Activated CD4-positive, alpha-beta T cell treated with anti-CD3 and anti-CD28 coated beads, Interleukin-2, amount 50 U/mL, for 1 hour (primary cell): ENCODE results near the gene USP47.

Experiments
- DNase-seq: peaks from one replicate; pipeline ENCODE4 v3.0.0-alpha.2; 2020

The USP47 gene

DNA sequence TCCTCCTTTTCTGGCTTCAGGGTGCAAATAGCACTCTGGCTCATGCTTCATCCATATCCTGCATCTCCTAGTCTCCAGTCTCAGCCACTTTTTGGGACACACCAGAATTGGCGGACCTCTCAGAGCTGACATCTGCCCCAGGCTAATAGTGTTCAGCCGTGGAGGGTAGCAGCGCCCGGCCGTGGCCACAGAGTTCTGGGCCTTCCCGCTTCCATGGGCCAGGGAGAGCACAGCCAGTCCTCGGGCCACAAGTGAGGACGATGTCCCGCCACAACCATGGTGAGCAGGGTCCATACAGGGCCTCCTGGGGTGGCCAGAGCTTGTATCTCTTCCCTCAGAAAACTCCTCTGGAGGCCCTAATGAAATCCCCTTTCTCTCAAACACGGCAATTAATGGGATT lies 140.7 kb downstream of the USP47 start:
- DNase-seq = no peak

- DNase-seq = no peak
These were observed 141.2 kb downstream of the USP47 start for GRCh38 chr11:11982975-11983374.

GRCh38 chr11:11983427-11983826 lies 141.7 kb downstream of the USP47 start:
- no peak for DNase-seq

DNA sequence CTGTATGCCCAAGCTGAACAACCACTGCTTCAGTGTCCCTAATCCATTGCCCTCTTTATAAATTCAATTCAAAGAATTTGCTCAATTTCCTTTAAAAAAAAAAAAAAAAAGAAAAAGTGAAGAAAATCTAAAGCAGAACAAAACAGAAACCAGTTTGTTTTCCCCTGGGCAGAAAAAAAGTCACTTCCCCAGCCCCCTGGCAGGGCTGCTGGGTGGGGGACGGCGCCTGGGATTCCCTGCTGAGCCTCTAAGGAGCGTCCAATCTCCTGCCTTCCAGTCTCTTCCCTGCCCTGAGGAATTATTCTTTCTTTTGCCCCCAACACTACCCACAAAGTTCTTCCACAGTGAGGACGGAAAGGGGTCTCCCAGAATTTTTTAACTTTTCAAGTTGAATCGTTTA lies 142.8 kb downstream of the USP47 start:
- no peak for DNase-seq

- DNase-seq = no peak
These were observed 143.4 kb downstream of the USP47 start for GRCh38 chr11:11985016-11985715.

- DNase-seq = no peak
These were observed 144.5 kb downstream of the USP47 start for GRCh38 chr11:11985954-11986949.

DNA sequence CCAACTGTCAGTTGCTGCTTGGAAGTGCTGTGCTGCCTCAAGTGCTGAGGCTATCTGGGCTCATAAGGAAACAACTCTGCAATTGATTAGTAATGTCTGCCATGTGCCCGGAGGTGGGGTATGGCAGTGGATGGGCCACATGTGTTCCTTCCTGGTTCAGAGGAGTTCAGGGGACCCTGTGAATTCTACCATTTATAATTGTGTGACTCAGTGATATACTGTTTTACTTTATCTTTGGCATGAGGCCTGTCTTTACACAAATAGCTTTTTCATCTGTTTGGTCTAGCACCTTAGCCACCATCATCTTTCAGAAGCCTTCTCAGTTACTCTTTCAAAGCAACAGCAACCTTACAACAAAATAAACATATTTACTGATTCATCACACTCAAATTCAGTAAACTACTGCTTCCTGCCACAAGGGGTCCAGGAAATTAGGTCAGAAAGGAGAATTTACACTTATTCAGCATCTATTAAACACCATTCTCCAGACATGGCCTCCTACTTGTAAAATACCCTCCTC lies 145.8 kb downstream of the USP47 start:
- DNase-seq = no peak

DNA sequence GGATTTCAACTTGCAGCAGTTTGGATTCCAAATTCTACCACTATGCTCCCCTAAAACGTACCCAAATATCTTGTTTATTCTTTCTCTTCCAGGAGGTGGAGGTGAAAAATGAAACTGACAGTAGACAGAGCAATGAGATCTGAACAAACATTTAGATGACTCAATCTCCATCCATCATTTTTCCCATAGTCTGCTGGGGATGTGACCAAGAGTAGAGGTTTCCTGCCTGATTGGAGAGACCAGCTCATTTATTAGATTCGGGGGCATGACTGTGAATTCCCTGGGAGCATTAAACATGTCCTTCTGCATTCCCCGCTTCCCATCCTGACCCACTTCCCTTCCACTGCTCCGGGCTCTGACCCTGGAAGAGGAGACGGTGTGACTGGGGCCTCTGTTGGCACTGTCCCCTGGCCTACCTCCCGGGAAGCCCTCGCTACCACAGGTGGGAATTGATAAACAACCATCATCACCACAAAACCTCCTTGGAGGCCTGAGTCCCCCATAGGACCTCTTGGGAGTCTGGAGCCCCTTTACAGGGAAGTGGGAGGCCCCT lies 146.4 kb downstream of the USP47 start:
- DNase-seq = no peak

- no peak for DNase-seq
These were observed 147.0 kb downstream of the USP47 start for GRCh38 chr11:11988681-11989261.

- no peak for DNase-seq
These were observed 148.3 kb downstream of the USP47 start for GRCh38 chr11:11989774-11990744.

DNA sequence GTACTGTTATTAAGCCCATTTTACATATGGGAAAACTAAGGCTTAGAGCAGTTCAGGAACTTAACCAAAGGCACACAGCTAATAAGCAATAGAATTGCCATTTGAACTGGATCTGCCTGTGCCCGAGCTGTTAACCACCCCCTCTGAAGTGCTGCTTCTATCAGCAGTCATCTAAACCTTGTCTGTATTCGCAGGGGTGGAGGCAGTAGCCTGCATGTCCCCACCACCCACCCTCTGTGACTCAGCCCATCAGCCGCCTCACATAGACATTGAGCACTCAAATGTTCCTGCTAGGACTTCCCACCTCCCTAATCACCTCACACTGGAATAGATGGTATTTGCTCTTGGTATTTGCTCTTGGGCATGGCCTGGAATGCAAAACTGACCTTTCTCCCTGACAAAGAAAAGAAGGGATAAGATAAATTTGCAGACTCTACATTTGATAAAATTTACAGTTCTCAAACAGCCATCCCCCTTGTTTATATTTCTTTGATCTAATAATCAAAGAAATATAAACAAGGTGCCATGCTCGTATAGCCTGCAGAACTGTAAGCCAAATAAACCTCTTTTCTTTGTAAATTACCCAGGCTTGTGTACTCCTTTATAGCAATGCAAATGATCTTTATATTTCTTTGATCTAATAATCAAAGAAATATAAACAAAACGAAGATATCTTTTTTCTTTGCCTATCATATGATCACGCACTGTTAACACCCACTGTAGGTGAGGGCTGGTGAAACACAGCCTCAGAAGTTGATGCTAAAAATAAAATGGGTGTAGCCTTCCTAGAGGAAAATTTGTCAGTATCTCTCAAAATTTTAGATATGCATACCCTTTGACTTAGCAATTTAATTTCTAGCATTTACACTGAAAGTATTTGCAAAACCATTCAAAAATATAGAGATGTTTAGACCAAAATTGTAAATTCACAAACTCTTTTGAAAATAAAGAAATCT lies 150.8 kb downstream of the USP47 start:
- no peak for DNase-seq

DNA sequence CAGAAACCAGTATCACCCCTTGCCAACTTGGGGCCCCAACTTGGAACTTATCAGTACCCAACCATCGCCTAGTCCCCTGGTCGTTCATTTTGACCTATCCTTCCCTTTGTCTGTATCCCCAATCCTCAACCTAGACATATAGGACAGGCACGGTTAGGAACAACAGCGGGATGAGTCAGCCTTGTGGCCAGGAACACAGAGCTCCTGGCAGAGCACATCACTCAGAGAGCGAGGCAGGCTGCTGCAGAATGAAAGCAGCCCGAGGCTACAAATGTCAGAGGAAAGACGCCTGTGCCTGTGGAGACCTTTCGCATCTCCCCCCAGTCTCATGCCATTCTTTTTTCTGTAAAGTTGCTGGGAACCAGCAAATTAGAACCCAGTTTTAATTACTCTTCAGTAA lies 152.1 kb downstream of the USP47 start:
- DNase-seq = no peak

- DNase-seq = no peak
These were observed 153.8 kb downstream of the USP47 start for GRCh38 chr11:11995601-11996000.

GRCh38 chr11:11996321-11997048 lies 154.7 kb downstream of the USP47 start:
- no peak for DNase-seq

DNA sequence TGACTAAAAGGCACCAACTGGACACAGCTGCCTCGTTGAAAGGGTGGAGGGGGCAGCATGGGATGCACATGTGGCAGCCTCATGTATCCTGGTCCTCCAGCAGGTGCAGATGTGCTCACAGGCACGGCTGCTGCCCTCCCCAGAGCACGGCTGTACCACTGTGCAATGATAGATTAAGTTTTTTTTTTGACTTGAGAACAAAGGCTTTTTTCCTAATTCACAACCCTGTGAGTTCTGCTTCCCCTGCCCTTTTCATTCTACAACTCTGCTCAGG lies 155.2 kb downstream of the USP47 start:
- no peak for DNase-seq

- DNase-seq = no peak
These were observed 156.5 kb downstream of the USP47 start for GRCh38 chr11:11998091-11998781.

DNA sequence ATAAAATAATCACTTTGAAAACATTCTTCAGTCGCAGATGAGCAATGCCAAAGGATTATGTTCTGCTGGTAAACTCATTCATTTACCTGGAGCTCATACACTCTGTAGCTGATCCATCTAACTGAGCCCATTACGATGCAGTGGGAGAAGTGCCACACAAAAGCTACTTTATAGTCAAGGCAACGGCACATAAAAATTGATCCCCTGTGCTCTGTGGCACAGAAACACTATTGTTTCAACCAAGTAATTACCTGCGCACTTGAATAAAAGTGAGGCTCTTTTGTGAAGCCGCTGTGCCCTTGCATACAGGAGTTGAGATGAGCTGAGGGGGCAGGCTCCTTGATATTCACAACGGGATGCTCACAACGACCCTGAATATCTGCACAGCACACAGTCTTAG lies 159.4 kb downstream of the USP47 start:
- DNase-seq = no peak

DNA sequence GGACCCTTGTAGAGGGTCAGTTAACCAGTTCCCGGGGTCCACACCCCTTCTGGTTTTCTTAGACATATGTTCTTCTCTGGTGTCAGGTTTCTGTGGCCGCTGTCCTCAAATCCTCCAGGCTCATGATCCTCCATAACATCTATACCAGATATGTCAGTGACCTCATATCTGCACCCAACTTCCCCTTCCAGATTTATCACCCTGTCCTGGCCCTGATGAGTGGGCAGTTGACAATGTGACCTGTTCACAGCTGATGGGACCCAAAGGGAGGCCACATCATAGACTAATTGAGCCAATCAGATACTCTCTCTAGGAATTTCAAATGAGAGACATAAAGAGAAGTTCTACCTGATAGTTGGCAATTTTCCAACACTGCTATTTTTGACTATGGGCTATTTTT lies 161.6 kb downstream of the USP47 start:
- no peak for DNase-seq

DNA sequence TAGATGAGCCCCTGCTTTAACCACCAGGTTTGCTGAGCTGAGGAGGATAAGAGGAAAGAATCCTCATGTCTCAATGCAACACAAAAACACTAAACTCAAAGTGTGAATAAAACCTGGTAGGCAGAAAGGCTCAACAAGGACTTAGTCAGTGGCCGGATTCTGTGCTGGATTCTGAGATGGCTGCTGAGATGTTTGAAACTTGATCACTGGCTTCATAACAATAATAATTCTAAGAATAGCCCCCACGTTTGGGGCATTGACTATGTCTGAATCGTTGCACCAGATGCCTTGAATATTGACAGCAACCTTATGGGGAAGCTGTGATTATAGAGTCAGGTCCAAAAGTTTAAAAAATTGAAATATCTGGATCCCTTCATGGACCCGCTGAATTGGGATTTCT lies 162.0 kb downstream of the USP47 start:
- no peak for DNase-seq

DNA sequence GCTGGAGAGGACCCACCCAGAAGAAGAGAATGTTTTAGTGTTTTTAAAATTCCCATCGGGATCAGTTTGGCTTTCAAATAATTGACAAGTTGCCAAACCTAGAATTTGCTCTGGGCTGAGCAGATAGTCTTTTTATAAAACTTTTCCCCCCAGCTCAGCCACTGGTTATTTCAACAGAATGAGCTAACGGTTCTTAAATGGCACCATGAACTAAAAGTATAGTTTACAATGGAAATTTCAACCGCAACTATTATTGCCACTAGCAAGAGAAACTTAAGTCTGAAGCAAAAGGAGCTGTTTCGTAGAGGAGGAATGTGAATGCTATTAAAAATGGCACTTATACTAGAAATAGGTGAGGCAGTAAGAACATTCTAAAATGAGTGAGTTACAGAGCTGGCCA lies 163.3 kb downstream of the USP47 start:
- no peak for DNase-seq
